ENCODE measurements around the gene EPB41L1. TPM values are rescaled to one million over a fixed set of nuclear protein-coding genes. Genes with fewer than 3 reads are reported as not detected.

Gene EPB41L1
- total RNA-seq, 1 donor from 2014 or later, result 32.7 TPM

GRCh38 chr20:36182604-36183154, 28.1 kb downstream of the EPB41L1 start:
- Histone ChIP-seq H3K9ac (no peak overlapping the region), H3K36me3 (no peaks in the 10 kb centered on the region), H3K9me3 (ENCODE audit: low read depth) (no peaks in the 10 kb centered on the region), H2AFZ (replicated peaks) (no peak overlapping the region), H3K27me3 (no peaks in the 10 kb centered on the region), H3K79me2 (ENCODE audit: low read depth) (no peaks in the 10 kb centered on the region), H3K4me2 (no peak overlapping the region), H3K4me1 (peaks cover 12% of the 10 kb centered on the region), H3F3A (ENCODE audit: low read depth) (peaks cover 6% of the 10 kb centered on the region), H3K4me3 (no peak overlapping the region), H3K27ac (no peak overlapping the region), H4K20me1 (ENCODE audit: low read depth) (peaks cover 5% of the 10 kb centered on the region)
- Mint-ChIP-seq H3K27ac (no peak overlapping the region), H3K4me3 (no peak overlapping the region), H3K4me1 (peaks cover 28% of the 10 kb centered on the region), H3K9me3 (no peaks in the 10 kb centered on the region), H3K36me3 (peaks cover 5% of the 10 kb centered on the region), H3K27me3 (ENCODE audit: insufficient read depth, low read depth) (no peaks in the 10 kb centered on the region)
- TF ChIP-seq EZH2 (IDR thresholded peaks at IDR 0.05) (no peak), EZH2phosphoT487 (IDR thresholded peaks at IDR 0.05) (no peak)
- TF ChIP-seq, protein P1, sequence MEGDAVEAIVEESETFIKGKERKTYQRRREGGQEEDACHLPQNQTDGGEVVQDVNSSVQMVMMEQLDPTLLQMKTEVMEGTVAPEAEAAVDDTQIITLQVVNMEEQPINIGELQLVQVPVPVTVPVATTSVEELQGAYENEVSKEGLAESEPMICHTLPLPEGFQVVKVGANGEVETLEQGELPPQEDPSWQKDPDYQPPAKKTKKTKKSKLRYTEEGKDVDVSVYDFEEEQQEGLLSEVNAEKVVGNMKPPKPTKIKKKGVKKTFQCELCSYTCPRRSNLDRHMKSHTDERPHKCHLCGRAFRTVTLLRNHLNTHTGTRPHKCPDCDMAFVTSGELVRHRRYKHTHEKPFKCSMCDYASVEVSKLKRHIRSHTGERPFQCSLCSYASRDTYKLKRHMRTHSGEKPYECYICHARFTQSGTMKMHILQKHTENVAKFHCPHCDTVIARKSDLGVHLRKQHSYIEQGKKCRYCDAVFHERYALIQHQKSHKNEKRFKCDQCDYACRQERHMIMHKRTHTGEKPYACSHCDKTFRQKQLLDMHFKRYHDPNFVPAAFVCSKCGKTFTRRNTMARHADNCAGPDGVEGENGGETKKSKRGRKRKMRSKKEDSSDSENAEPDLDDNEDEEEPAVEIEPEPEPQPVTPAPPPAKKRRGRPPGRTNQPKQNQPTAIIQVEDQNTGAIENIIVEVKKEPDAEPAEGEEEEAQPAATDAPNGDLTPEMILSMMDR (IDR thresholded peaks at IDR 0.05), result no peak
- no peak for DNase-seq (ENCODE audit: low spot score)

DNA sequence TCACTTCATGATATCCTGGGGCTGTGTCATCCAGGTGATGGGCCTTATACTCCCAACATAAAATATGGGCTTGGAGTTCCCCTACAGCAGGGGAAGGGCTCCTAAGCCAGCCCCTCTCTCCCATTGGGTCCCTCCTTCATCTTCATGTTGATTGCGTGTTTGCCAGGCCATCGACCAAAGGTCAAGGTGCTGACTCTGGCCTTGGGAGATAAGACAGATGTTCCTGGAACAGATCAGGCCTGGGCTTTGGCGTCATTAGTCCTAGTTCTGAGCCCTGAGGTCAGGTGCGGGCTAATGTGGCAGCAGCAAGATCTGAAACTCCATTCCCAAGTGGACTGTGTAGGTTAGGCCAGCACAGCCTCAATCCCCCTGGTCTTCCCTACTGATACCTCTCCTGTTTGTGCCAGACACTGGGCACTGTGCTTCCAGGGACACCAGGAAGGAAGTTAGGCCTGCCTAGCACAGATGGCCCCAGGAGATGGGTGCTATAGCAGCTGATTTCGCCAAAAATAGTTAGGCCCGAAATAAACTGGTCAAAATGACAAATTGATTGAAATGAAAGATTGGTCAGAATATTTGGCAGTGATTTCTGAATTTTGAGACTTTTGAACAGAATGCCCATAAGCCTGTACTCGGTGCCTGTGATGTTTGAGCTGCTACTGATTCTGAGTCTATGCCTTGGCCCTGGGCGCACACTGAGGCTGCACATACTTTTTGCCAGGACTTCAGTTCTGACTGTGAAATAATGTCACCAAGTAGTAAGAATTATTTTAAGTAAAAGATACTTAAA, 28.8 kb downstream of the EPB41L1 start:
- no peak overlapping the region for H3K4me2 ChIP-seq
- H3K9ac ChIP-seq, result no peak overlapping the region
- H3K27ac Mint-ChIP-seq, result no peak overlapping the region
- H3K9me3 Mint-ChIP-seq, result no peaks in the 10 kb centered on the region
- H3K27me3 Mint-ChIP-seq (ENCODE audit: insufficient read depth, low read depth), result no peaks in the 10 kb centered on the region
- H3K36me3 Mint-ChIP-seq, result peaks cover 5% of the 10 kb centered on the region
- H3K4me1 Mint-ChIP-seq, result peaks cover 27% of the 10 kb centered on the region
- peaks cover 6% of the 10 kb centered on the region for H3F3A ChIP-seq (ENCODE audit: low read depth)
- DNase-seq (ENCODE audit: low spot score), result no peak
- no peak overlapping the region for H2AFZ ChIP-seq (replicated peaks)
- no peaks in the 10 kb centered on the region for H3K79me2 ChIP-seq (ENCODE audit: low read depth)
- H3K4me3 Mint-ChIP-seq, result no peak overlapping the region
- H4K20me1 ChIP-seq (ENCODE audit: low read depth), result peaks cover 5% of the 10 kb centered on the region
- no peaks in the 10 kb centered on the region for H3K36me3 ChIP-seq
- H3K27ac ChIP-seq, result no peak overlapping the region
- TF ChIP-seq EZH2 (IDR thresholded peaks at IDR 0.05) (no peak), EZH2phosphoT487 (IDR thresholded peaks at IDR 0.05) (no peak)
- TF ChIP-seq, protein P1 (IDR thresholded peaks at IDR 0.05), result no peak
- H3K27me3 ChIP-seq, result no peaks in the 10 kb centered on the region
- H3K9me3 ChIP-seq (ENCODE audit: low read depth), result no peaks in the 10 kb centered on the region
- no peak overlapping the region for H3K4me3 ChIP-seq
- H3K4me1 ChIP-seq, result peaks cover 12% of the 10 kb centered on the region

DNA sequence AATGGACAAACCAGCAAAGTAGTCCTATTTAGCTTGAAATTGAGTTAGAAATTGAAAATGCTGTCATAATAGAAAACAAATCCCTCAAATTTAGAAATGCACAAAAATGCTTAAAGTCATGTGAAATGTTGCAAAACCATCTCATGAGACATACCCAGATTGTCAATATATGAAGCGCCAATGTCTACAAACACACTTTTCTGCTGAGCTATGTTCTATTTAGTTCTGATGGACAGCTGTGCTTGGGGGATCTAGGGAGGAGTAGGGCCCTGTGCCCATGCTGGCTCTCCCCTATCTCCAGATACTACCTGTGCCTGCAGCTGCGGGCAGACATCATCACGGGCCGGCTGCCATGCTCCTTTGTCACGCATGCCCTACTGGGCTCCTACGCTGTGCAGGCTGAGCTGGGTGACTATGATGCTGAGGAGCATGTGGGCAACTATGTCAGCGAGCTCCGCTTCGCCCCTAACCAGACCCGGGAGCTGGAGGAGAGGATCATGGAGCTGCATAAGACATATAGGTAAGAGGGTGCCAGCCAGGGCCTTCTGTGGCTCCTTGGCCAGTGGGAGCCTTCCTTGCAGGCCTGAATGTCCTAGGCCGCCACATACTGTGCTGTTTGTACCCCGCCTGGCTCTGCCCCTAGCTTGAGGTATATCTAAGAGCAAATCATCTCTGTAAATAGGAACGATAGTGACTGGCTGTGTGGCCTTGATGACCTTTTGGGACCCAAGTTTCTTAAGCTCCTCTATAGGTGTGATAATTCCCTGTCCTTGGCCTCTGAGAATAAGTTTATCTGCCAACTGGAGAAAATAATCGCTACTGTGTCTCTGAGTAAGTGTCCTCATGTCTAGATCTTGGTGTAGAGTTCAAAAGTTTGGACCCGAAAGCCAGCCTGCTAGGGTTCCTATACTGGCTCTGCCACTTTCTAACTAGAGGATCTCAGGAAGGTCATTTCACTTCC, 30.6 kb downstream of the EPB41L1 start:
- Histone ChIP-seq H3K4me2 (no peak overlapping the region), H3K9me3 (ENCODE audit: low read depth) (no peaks in the 10 kb centered on the region), H3K27ac (no peak overlapping the region), H3K4me3 (no peak overlapping the region), H2AFZ (replicated peaks) (no peak overlapping the region), H3K79me2 (ENCODE audit: low read depth) (no peaks in the 10 kb centered on the region), H4K20me1 (ENCODE audit: low read depth) (peaks cover 2% of the 10 kb centered on the region), H3K27me3 (no peaks in the 10 kb centered on the region), H3K36me3 (no peaks in the 10 kb centered on the region), H3K9ac (no peak overlapping the region), H3K4me1 (peaks cover under 1% of the 10 kb centered on the region), H3F3A (ENCODE audit: low read depth) (peaks cover under 1% of the 10 kb centered on the region)
- Mint-ChIP-seq H3K4me3 (no peak overlapping the region), H3K27ac (no peak overlapping the region), H3K36me3 (peaks cover 14% of the 10 kb centered on the region), H3K27me3 (ENCODE audit: insufficient read depth, low read depth) (no peaks in the 10 kb centered on the region), H3K9me3 (no peaks in the 10 kb centered on the region), H3K4me1 (peaks cover 12% of the 10 kb centered on the region)
- DNase-seq (ENCODE audit: low spot score), result no peak
- TF ChIP-seq, protein P1 (IDR thresholded peaks at IDR 0.05), result no peak
- TF ChIP-seq EZH2 (IDR thresholded peaks at IDR 0.05) (no peak), EZH2phosphoT487 (IDR thresholded peaks at IDR 0.05) (no peak)
